Activated CD4-positive, alpha-beta T cell treated with anti-CD3 and anti-CD28 coated beads for 4 hours (primary cell): ENCODE results near the gene SEZ6L.
"Not testable (repeated sequence)": the region's sequence is repeated elsewhere in the genome, so short reads cannot be mapped to it uniquely, and the experiment has no call there.

Experiments
- DNase-seq, 2 donors: peaks; one replicate each; pipeline ENCODE4 v3.0.0-alpha.2; 2020

The SEZ6L gene

DNA sequence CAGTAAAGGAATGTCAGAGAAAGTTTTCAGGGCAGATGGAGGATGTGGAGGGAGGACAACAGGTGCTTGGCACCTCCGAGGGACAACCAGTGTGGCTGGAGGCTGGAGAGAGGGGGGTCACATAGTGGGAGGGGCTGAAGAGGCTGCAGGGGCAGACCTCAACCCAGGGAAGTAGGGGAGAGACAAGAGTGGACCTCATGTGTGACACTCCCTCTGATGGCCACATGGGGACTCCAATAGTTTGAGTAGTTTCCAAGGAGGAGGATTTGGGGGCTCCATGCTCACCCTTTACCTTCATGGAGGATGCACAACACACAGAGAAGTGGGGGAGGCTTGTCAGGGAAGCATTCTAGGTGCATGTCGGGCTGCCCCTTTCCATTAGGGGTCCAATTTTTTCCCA lies 224.7 kb downstream of the SEZ6L start:
- no peak for DNase-seq

DNA sequence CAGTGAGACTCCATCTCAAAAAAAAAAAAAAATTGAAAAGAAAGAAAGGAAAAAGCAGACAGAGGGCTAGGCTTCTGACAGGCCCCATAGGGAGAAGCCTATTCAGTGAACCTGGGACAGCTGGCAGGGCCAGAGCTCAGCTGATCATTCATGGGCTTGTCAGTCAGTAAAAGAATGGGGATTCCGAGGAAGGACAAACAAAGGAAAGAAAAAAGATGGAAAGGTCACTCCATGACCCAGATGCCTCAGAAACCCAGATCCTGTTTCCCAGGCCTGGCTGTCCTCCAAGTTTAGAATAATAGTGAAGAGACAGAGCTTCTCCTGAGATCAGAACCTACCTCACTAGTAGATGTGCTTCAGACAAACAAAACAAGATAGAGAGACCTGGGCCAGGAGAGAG lies 225.5 kb downstream of the SEZ6L start:
- no peak for DNase-seq

DNA sequence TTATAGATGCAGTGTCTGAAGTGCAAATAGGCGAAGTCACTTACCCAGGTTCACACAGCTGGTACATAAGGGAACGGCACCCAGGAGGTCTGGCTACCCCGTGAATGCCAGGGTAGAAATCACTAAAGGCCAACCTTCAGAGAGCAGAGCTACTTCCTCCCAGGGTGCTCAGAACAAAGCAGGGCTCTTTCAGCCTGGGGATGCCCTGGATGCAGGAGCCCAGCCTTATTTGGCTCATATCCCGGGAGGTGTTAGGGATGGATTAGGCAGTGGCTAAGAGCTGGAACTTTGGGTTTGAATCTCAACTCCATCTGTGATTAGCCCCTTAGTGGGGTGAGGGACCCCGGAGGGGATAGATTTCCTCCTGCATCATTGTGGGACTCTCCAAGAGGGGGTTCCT lies 226.7 kb downstream of the SEZ6L start:
- DNase-seq: no peak

DNA sequence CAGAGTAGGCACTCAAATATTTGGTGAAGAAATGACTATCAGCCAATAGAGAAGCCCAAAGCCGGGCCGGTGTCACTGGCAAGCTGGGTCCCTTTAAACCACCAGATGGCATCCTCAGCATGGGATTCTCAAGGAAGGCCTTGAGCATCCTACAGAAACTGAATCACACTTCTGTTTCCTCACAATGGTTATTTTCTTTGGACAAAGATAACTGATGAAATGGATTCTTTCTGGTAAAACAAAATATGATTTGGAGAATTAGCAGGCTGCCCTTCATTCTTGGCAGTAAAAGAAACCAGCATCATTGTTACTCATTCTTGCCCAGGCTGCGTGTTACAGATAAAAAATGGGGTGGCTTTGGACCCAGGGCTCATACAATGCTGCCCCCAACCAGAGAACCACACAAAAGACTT lies 229.5 kb downstream of the SEZ6L start:
- peak; percentile 43 to 46 for DNase-seq

DNA sequence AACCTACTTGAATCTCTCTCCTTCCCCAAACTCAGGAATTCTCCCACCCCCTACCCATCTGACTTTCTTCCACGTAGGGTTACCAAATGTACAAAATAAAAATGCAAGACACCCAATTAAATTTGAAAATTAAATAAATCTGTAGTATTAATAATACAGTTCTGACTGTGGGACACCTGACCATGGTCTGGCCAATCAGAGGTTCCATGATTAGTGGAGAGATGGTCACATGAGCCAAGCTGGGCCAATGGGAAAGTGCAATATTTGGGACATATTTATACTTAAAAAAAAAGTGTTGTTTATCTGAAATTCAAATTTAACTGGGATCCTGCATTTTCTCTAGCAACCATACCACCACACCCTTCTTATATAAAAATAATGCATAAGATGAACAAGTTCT lies 230.0 kb downstream of the SEZ6L start:
- DNase-seq: no peak

DNA sequence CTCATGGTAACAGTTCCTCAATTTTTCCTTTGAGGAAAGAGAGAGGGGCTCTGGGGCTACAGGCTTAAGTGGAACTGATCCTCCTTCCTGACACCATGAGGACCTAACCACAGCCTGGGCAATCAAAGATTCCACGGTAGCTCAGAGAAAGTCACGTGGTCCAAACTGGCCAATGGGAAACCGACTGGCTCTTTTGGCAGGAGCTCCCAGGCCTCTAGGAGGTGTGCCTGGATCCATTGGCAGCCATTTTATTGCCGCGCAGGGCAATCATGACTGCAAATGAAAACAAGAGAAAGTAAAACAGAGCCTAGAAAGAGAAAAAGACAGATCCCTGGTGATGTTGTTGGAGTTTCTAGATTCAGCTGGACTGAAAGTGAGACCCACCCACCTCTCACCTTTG lies 232.5 kb downstream of the SEZ6L start:
- no peak for DNase-seq

DNA sequence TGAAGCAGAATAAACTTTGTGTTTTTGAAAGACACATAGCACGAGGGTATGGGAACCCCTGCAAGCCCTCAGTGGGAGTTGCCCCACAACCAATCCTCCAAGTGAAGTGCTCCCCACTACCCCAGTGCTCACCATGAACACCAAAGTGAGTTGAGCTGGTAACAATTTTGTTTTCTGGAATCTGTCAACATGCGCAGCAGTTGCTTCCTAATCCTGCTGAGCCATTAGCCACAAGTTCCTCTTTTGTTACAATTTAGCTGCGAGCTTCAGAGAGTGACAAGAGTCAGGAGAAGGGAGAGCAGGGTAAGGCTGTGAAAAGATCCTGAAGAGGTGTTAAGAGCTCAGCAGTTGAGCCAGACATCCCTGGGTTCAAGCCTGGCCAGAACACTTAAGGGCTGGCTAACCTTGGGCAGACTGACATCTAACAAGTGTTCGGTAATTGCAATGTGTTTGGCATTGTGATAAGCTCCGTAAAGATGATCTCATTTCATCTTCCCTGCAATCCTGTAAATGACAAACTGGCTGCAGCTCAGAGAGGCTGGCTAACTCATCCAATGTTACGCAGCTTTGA lies 235.7 kb downstream of the SEZ6L start:
- DNase-seq: no peak

DNA sequence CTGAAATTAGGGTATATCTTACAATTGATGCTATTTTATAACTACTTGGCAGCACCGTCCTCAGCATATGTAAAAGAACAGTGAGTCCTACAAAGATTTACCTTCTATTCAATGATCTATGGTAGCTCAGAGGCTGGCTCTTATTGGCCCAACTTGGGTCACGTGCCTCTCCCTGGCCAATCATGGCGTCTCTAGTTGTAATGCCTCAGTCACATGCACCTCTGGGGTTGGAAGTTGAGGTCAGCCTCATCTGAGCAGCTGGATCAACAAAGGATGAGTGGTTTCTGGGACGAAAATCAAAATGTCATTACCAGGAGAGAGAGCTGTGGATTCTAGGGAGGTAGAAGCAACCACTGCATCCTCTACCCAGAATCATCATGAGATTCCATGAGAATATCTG lies 236.9 kb downstream of the SEZ6L start:
- no peak for DNase-seq

DNA sequence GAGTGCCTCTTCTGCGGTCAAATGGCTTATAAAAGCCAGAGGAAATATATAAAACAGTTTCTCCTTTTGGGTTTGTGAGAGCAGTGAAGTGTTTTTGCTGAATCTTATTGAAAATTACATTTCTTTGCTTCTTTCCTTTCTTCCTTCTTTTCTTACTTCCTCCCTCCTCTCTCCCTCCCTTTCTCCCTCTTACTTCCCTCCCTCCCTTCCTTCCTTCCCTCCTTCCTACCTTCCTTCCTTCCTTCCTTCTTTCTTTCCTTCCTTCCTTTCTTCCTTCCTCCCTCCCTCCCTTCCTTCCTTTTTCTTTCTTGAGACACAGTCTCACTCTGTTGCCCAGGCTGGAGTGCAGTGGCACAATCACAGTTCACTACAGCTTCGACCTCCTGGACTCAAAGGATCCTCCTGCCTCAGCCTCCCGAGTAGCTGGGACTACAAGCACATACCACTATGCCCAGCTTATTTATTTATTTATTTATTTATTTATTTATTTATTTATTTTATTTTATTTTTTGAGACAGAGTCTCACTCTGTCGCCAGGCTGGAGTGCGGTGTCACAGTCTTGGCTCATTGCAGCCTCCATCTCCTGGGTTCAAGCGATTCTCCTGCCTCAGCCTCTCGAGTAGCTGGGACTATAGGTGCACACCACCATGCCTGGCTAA lies 239.4 kb downstream of the SEZ6L start:
- DNase-seq: not testable (repeated sequence)

DNA sequence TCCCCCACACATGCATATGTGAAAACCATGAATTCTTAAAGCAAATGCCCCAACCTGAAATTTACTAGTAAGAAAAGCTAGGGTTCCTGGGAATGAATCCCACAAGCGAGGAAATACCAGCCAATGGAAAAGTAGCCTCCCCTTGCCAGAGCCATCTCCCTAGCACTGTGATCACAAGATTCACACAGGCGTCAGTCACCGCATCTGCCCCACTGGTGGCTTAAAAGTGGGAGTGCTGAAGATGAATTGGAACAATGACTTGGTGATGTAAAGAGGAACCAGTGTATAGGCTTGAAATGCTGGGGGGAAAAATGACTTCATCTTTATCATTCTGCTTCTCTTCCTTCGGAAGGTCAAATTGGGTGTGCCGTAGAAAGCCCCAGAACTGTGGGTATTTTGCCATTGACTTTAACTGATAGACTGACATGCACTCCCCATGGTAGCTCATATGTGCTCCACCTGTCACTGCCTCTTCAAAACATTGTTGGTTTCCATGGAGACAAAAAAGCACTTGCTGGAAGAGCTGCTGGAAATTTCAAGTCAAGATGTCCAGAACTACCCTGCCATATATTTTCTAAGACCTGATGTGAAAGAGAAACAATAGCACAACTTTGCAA lies 240.6 kb downstream of the SEZ6L start:
- DNase-seq: no peak

DNA sequence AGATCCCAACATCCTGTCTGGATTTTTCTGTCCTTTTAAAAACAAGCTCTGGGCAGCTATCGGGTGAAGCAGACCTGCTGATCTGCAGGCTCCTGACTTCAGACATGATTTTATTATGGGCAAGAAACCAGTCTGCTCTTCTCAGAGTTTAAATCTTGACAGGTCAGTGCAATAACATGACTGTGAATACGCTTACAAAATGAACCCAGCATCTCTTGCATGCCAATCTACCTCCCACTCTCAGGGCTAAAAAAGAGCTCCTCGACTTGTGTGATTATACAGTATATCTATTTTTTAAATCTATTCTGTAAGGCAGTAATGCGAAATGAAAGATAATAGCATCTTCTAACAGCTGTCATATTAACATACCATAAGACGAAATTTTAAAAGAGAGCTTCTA lies 241.1 kb downstream of the SEZ6L start:
- DNase-seq: no peak

DNA sequence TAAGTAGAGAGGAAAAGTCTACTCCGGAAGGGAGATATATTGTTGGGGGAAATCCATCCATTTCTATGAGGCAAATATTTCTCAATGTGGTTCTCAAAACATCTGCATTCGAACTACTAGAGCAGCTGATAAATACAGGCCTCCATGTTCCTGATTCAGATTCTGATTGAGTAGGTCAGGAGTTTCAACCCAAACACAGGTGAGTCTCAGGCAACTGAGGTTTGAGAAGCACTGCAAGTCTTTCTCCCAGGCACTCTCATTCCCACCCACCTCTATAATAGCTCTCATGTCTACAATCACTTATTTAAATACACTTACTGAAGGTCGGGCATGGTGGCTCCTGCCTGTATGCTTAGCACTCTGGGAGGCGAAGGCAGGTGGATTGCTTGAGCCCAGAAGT lies 245.1 kb downstream of the SEZ6L start:
- DNase-seq: no peak

DNA sequence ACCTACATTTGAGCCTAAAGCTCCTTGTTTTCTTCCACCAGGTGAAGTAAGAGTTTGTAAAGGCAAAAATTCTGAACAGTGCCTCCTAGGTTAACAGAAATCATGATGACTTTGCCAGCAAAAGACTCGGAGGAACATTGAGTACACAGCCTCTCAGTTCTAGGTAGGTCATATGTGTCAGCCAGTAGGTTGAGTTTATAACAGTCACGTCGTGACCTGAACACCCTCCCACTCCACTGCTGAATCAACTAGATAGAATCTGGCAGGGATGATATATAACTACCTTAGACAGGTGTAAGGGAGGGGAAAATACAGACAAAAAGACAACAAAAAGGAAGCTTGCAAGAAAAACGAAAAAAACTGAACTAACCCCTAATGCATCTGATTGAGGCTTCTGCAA lies 247.0 kb downstream of the SEZ6L start:
- DNase-seq: no peak

DNA sequence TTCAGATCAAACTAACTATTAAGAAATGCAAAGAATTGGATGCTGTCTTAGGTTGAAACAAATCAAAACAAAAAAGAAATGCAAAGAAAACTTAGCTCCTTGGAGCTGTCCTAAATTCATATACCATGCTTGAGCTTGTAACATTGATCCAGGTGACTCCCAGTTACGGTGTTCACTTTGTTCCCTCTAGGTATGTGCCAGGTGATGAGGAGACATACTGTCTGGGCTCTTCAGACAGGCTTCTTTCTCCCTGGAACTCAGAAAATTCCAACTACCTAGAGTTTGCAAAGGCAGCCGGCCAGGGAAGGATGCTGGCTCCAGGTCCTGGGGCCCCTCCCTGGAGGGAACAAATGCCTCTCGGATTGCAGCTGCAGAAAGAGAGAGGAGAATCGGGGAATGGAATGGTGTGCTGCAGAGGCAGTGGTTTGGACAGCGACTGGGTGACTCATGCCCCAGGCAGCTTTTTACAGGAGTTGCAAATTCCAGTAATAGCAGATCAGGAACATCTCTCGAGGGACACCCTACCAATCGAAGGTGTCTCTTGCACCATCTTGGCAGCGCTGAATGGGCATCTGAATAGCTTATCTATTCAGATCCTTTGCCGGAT lies 247.5 kb downstream of the SEZ6L start:
- no peak for DNase-seq

DNA sequence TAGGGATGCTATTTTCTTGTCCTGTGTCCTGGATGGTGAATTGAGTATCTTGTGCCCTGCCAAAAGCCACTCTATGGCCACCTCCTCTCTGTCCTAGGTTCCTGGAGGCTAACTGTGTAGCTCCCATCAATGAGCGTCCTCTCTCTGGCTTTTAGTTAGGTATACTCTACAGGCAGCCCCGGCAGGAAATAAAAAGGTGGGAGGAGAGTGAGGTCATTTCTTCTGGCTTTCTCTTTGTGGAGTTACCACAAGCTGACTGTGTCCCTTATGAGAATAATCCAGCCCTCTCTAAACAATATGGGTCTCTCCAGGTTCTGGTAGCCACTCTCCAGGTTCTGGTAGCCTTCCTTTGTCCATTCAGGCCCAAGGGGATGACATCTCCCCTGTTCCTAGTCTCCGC lies 248.1 kb downstream of the SEZ6L start:
- DNase-seq: no peak

DNA sequence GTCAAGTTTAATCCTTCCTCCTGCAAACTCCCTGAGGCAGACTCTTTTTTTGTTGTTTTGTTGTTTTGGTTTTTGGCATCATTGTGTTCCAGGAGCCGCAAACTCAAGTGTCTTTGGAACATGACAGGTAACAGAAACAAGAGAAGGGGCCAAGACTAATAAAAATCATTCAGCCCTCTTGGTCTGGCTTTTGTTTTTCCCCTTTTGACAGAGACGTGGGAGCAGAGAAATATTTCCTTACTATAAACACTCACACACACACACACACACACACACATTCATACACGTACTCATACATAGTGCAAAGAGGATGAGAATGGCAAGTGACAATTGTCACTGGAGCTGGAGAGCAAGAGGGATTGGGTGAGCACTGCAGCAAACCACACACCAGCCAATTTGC lies 249.4 kb downstream of the SEZ6L start:
- no peak for DNase-seq

DNA sequence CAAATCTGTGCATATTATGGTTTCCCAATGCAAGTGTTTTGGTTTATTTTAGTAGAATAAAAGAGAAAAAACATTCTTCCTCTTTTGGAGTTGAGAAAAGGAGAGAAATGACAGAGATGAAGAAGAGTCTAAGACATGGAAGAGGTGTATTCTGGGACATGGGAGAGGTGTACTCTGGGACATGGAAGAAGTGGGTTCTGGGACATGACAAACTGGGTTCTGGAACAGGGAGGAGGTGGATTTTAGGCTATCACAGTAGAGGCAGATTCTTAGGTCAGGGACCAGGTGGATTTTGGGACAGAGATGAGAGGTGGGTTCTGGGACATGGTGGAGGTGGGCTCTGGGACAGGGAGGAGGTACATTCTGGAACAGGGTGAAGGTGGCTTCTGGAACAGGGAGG lies 257.7 kb downstream of the SEZ6L start:
- no peak for DNase-seq

DNA sequence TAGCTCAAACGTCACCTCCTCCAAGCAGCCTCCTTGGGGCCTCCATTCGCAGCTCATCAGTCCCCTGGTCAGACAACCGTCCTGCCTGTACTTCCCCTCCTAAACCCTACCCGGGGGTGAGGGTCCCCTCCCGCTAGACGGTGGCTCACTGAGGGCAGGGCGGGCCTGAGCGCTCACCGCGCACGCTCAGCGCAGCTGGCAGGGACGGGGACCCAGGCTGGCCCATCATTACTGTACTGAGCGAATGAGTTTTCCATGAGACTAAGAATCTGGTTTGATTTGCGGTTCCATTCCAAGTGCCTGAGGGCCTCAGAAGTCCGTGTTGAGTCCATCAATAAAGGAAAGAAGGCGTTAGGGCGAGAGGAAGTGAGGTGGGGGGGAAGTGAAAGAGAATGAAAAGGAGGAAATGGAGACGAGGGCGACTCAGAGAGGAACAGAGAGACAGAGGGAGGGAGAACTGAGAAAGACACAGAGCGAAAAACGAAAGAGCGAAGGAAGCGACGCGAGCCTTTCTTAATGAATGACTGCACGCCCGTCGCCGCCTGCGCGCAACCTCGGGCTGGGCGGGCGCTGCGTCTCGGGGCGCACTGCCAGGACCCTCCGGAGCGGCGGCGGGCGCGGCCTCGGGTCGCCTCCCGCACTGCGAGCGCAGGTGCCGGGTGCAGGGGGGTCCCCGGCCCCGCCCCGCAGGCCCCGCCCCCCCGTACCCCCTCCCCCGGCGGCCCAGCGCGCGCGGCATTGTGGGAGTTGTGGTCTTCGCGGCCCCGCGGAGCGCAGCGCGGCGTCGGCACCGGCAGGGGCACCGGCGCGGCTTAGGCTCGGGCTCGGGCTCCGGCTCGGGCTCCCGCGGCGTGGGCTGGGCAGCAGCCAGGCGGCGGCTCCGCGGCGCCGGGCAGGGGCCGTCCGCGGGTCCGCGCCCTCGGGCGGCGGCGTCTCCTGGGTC lies 259.5 kb downstream of the SEZ6L start, which contains the start of gene ASPHD2:
ASPHD2 (plus strand) TSS at position 746 of the 943 bp plus-strand sequence. CDS start 4,356 bp downstream, outside the sequence.
- DNase-seq: peak; percentile 74 to 78

DNA sequence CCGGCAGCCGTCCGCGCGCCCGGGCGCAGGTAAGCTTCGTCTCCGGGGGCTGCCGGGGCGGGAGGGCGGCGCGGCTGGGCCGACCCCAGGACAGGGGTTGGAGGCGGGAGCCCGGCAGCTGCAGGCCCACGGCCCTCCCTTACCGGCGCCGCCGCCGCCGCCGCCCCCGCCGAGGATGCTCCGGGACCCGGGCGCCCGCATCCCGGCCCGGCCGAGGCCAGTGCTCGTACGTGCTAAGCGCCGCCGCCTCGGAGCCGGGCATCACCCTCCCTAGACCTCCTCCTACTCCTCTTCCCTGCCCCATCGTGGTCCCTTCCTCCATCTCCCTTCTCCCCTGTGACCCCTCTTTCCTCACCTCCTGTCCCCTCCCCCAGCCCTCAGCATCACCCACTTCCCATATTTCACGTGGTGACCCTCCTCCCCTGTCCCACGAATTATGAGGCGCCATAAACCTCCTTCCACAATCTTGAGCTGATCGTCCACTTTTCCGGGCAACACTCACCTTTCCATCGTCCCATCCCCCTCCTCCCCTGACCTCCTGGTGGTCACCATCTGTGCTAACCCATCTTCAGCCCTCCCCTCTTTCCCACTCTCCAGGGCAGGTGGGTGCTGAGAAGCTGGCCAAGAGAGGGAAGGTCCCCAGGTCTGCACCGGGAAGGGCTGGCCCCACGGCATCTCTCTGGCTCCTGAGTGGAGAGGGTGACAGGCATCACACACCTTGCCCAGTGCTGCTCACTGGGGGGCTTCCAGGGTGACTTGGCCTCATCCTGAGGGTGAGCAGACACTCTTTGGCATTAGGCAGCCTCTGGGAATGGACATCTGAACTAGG lies 260.4 kb downstream of the SEZ6L start:
- DNase-seq: peak in 1 of 2 donors; percentile 14

DNA sequence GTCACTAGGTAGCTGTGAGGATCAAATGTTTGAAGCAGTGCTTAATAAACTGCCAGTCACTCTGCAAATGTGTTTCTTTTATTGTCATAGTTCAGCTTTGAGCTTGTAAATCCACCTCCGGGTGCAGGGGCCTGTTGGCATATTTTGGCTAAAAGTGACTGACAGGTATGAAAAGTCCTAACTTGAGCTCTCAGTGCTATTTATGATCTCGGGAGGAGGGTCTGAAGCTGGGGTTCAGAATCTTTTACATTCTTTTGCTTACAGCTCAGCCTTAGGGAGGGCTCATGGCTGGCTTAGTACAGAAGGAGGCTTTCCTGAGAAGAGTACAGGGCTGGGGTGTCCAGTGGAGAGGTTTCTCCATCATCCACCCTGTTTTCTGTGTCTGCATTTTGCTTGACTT lies 261.3 kb downstream of the SEZ6L start:
- DNase-seq: no peak

DNA sequence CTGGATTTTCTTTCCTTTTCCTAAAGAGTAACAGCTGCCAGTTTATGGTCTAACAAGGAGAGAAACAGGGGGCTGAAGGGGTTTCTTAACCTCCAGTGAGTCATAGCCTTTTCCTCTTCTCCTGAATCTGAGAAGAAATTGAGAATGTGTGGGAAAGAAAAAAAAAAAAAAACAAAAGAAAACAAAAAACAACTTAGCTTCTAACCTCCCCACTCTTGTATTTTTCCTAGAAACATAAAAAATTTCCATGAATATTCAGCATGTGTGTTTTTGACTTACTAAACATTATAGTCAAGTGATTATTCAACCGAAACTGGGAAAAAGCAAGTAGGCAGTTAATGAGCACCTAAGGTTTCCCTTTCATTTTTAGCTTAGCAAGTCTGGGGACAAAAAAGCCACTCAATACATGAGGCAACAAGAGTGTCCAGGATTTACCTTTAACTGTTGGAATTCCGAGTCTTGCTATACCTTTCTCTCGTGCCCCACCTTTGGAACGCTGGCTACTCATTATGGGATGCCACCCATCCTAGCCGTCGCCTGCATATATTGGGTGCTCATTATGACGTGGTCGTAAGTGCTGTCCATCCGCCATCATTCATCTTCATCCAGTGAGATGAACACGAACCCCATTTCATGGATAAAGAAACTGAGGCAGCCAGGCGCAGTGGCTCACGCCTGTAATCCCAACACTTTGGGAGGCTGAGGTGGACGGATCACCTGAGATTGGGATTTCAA lies 262.2 kb downstream of the SEZ6L start:
- DNase-seq: no peak
